Globus pallidus (tissue), 1 donor: Measurements from ENCODE around the gene KRT38.
"Not testable (repeated sequence)": the region's sequence is repeated elsewhere in the genome, so short reads cannot be mapped to it uniquely, and the experiment has no call there.

Experiments
- DNase-seq: peaks from one replicate; pipeline ENCODE4 v3.0.0-alpha.2; 2015; ENCODE audit warnings: low spot score

The KRT38 gene

DNA sequence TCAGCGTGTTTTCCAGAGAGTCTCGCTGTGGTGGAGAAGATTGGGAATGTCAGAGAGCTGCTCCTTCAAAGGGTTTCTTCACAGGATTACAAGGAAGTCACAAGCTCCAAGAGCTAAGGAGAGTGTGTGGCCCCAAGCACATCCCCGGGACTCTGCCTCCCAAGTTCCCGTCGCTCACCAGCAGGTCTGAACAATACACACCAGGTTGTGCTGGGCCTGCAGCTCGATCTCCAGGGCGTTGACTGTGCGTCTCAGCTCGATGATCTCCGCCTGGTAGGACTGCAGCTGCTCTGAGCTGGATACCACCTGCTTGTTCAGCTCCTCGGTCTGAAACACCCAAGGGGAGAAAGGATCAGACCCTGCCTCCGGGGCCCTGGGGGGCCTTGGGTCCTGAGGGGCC lies 45.7 kb downstream of the KRT38 start:
- DNase-seq: not testable (repeated sequence)

- DNase-seq: no peak
Measured at GRCh38 chr17:41394254-41394996, 46.4 kb downstream of the KRT38 start.

DNA sequence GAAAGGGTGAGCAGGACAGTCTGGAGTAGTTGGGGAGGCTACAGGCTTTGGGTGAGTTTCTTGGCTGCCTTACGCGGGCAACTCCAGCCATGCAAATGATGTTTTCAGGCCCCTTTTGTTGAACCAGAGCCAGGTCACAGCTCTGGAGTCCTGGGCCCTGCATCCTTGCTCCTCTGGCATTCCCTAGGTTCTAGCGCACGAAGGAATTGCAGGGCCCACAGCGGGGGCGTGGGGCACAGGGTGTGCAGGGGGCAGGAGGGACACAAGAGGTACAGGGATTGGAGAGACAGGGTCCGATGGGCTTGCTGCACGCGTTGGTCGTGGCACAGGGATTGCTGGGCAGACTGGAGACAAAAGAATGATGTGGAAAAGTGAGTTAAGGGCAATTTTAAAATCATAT lies 47.0 kb downstream of the KRT38 start:
- DNase-seq: no peak

DNA sequence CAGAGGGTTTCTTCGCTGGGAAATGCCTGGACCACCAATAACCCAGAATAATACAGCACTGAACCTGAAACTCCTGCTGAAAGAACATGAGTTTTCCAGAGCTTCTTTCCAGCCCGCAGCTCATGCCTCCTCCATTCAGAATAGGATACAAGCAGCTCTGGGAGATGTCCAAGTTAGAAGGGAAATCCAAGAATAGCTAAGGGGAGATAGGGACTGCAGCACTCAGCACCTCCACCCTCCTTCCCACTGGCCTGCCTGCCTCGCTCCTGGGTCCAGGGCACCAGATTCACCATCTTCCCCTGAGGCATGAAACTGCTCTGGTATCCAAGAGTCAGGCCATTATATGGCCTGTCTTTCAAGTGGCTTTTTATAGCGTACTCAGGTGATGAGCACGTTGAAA lies 47.5 kb downstream of the KRT38 start:
- no peak for DNase-seq

GRCh38 chr17:41392278-41392677 lies 48.5 kb downstream of the KRT38 start:
- DNase-seq: no peak

DNA sequence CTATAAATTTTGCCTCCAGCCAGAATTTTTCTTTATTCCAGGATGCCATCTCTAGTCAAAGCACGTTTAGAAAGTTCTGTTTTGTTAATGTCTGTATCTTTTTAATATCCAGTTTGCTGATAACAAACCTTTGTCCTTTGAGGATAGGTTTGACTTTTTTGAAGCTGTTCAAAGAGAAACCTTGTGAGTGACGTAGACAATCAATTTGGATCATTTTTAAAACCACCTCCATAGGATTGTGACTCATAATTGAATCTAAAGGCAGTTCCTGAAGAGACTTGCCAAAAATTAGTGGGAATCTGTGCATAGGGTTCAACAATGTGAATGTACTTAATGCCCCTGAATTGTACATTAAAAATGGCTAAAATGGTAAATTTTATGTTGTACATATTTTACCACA lies 49.2 kb downstream of the KRT38 start:
- no peak for DNase-seq

- no peak for DNase-seq
Measured at GRCh38 chr17:41390411-41390938, 50.3 kb downstream of the KRT38 start.

DNA sequence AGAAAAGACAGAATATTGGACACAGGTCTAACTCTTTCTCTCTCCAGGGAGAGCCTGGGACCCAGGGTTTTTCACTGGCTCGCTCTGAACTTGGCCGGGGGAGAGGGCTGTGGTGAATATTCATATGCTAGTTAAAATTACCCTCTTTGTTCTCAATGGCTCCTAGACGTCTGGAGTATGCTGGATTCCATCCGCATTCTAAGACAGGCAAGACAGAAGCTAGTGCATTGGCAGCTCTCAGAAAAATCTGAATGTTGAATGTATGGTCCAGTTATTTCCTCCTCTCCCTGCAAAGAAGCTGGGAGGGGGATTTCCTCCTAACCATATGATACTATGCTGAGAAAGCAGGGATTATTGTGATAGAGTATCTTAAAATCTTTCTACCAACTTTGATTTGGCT lies 53.1 kb downstream of the KRT38 start:
- DNase-seq: no peak

DNA sequence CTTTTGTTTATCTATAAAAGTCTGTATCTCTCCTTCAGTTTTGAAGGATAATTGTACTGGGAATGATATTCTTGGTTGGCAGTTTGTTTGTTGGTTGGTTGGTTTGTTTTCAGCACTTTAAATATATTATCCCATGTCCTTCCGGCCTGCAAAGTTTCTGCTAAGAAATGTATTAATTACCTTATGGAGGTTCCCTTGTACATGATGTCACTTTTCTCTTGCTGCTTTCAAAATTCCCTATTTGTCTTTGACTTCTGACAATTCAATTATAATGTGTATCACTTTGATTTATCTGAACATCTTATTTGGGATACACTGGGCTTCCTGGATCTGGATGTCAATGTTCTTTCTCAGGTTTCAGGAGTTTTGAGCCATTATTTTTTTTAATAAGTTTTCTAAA lies 54.6 kb downstream of the KRT38 start:
- DNase-seq: no peak
